Activated CD8-positive, alpha-beta T cell treated with anti-CD3 and anti-CD28 coated beads for 36 hours (primary cell): Measurements from ENCODE around the gene DNAJC8. TPM values are rescaled to one million over a fixed set of nuclear protein-coding genes. Genes with fewer than 3 reads are reported as not detected.

Experiments used
- ATAC-seq: fragments of 200-7000 bp; cut with Tn5 transposase; one replicate; pipeline ENCODE4 v1.10.0; 2021; ENCODE audit warnings: mild to moderate bottlenecking, moderate library complexity
- CTCF ChIA-PET: fragments of 350-600 bp; sonication (Branson Sonifier 250); formaldehyde crosslinking; loops from one replicate; lab custom pipeline; 2021; ENCODE audit warnings: antibody characterized with exemption; lab: Charles Lee
- POLR2A ChIA-PET: fragments of 350-600 bp; sonication (Branson Sonifier 250); formaldehyde crosslinking; loops from one replicate; lab custom pipeline; 2021; ENCODE audit warnings: antibody characterized with exemption; lab: Charles Lee
- DNase-seq: peaks from one replicate; pipeline ENCODE4 v3.0.0-alpha.2; 2020
- H3K27ac Mint-ChIP-seq: one replicate; pipeline ENCODE4 v1.8.0; 2021; ENCODE audit warnings: mild to moderate bottlenecking, mixed read lengths
- H3K27me3 Mint-ChIP-seq: one replicate; pipeline ENCODE4 v1.8.0; 2021; ENCODE audit warnings: mixed read lengths
- H3K36me3 Mint-ChIP-seq: one replicate; pipeline ENCODE4 v1.8.0; 2021; ENCODE audit warnings: low read depth, mixed read lengths
- H3K4me1 Mint-ChIP-seq: one replicate; pipeline ENCODE4 v1.8.0; 2021; ENCODE audit warnings: low read depth, mixed read lengths
- H3K4me3 Mint-ChIP-seq: one replicate; pipeline ENCODE4 v1.8.0; 2021; ENCODE audit warnings: mild to moderate bottlenecking, moderate library complexity, mixed read lengths
- H3K9me3 Mint-ChIP-seq: one replicate; pipeline ENCODE4 v1.8.0; 2021; ENCODE audit warnings: mixed read lengths
- intact Hi-C: fragments of 100-400 bp; cut with micrococcal nuclease; formaldehyde crosslinking; loops from one replicate; pipeline ENCODE4 v1.10.0; 2022
- total RNA-seq, 2 experiments: library from RNA; stranded (reverse); gene quantifications; one replicate each; pipeline ENCODE4 v1.2.3, GENCODE V29; 2021
- TF ChIP-seq, protein P1 (sequence below): fragments of 200-600 bp; IDR thresholded peaks from one replicate; pipeline ENCODE4 v1.8.0; 2022; ENCODE audit warnings: antibody characterized with exemption, mild to moderate bottlenecking

DNAJC8 gene
- total RNA-seq, 2 experiments from 2014 or later: 103 to 105 TPM

DNA sequence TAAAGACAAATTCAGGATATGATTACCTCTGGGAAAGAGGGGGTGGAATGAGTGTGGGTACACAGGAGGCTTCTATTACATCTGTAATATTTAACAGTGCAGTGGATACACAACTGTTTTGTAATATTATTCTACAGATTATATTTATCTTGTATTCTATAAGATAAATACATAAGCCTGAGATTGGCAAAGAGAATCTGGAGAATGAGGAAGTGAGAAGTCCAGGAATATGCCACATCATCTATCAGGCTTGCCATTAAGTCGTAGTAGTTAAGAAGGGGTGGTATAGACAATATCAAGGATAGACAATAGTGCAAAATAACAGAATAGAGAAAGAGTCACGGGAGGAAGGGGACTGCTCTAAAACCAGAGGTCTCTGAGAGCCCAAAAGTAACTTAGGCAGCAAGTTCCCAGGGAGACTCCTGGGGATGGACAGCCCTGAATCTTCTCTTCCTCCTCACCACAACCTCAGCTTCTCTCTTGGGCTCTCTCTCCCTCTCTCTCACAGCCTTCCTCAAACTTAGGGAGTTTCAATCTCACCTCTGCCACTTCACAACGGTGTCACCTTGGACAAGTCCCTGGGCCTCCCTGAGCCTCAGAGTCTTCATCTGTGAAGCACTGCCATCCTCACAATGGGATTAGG is 42.4 kb downstream of the DNAJC8 start:
- TF ChIP-seq, protein P1, sequence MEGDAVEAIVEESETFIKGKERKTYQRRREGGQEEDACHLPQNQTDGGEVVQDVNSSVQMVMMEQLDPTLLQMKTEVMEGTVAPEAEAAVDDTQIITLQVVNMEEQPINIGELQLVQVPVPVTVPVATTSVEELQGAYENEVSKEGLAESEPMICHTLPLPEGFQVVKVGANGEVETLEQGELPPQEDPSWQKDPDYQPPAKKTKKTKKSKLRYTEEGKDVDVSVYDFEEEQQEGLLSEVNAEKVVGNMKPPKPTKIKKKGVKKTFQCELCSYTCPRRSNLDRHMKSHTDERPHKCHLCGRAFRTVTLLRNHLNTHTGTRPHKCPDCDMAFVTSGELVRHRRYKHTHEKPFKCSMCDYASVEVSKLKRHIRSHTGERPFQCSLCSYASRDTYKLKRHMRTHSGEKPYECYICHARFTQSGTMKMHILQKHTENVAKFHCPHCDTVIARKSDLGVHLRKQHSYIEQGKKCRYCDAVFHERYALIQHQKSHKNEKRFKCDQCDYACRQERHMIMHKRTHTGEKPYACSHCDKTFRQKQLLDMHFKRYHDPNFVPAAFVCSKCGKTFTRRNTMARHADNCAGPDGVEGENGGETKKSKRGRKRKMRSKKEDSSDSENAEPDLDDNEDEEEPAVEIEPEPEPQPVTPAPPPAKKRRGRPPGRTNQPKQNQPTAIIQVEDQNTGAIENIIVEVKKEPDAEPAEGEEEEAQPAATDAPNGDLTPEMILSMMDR: no peak
- ATAC-seq (no peak), DNase-seq (no peak)
- Mint-ChIP-seq H3K4me1 (no peaks in the 10 kb centered on the region), H3K9me3 (no peaks in the 10 kb centered on the region), H3K27ac (no peak overlapping the region), H3K4me3 (no peak overlapping the region), H3K36me3 (peaks cover 5% of the 10 kb centered on the region), H3K27me3 (no peaks in the 10 kb centered on the region)
- intact Hi-C loops: no loop called here
- POLR2A ChIA-PET: no interaction called here
- CTCF ChIA-PET: no interaction called here

- TF ChIP-seq, protein P1: no peak
- ChIA-PET CTCF (interaction anchor here (1.1 kb wide), 1 partner anchor 93 kb away, joined by 3 read pairs; no protein-coding TSS in a partner anchor), POLR2A (interaction anchor here (0.6 kb wide), 1 partner anchor 22 kb away, joined by 3 read pairs; no protein-coding TSS in a partner anchor)
- Mint-ChIP-seq H3K4me3 (no peak overlapping the region), H3K27me3 (peaks cover 11% of the 10 kb centered on the region), H3K27ac (no peak overlapping the region), H3K4me1 (peaks cover 11% of the 10 kb centered on the region), H3K9me3 (no peaks in the 10 kb centered on the region), H3K36me3 (no peaks in the 10 kb centered on the region)
- no peak for DNase-seq
- ATAC-seq: no peak
- intact Hi-C loops: no loop called here
Observed at GRCh38 chr1:28185071-28185470, 47.8 kb downstream of the DNAJC8 start.

DNA sequence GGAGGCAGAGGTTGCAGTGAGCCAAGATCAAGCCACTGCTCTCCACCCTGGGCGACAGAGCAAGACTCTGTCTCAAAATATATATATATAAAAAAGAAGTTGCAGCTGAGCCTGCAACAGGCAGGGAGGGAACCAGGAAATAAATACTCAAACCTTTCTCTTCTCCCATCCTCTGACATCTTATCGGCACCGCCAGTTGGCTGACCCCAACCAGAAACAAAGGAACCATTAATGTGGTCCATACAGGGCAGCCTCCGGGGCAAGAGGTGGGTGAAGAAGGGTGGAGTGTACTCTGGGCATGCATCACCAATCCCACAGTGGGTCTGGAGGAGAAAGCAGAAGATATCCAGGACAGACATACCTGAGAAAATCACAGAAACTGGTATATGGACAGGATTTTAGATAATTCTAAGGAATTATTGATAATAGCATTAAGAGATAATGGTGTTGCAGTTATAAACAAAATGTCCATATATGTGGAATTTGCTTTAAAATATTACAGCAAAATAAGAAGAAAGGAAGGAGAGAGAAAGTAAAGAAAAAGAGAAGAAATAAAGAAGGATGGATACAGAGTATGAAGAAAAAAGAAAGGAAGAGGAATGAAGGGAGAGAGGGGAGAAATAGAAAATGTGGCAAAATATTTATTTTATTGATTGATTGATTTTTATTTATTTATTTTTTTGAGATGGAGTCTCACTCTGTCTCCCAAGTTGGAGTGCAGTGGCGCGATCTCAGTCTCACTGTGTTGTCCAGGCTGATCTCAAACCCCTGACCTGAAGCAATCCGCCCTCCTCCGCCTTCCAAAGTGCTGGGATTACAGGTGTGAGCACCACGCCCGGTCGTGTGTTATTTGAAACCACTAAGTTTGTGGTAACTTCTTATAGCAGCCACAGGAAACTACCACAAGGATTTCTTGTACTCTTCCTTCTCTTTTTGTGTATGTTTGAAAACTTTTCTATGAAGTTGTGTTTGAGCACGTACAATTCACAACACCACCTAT is 52.2 kb downstream of the DNAJC8 start:
- H3K27me3 Mint-ChIP-seq: peaks cover 28% of the 10 kb centered on the region
- POLR2A ChIA-PET: no interaction called here

GRCh38 chr1:28178690-28179485 is 53.9 kb downstream of the DNAJC8 start:
- no peaks in the 10 kb centered on the region for H3K9me3 Mint-ChIP-seq
- peaks cover 42% of the 10 kb centered on the region for H3K27me3 Mint-ChIP-seq
- H3K36me3 Mint-ChIP-seq: no peaks in the 10 kb centered on the region

More for the DNA sequence above, 52.2 kb downstream of the DNAJC8 start:
- intact Hi-C loops: no loop called here
- Mint-ChIP-seq H3K9me3 (no peaks in the 10 kb centered on the region), H3K4me3 (no peak overlapping the region), H3K4me1 (peaks cover 11% of the 10 kb centered on the region), H3K36me3 (no peaks in the 10 kb centered on the region), H3K27ac (no peak overlapping the region)
- ATAC-seq: no peak
- TF ChIP-seq, protein P1: no peak
- no peak for DNase-seq
- CTCF ChIA-PET: no interaction called here

More at GRCh38 chr1:28178690-28179485, 53.9 kb downstream of the DNAJC8 start:
- no peak for ATAC-seq
- Mint-ChIP-seq H3K4me1 (peaks cover 14% of the 10 kb centered on the region), H3K4me3 (no peak overlapping the region), H3K27ac (no peak overlapping the region)
- intact Hi-C loops: no loop called here
- TF ChIP-seq, protein P1: no peak
- ChIA-PET POLR2A (no interaction called here), CTCF (no interaction called here)
- DNase-seq: no peak
